ENCODE results near the gene PPP1R15A.

PPP1R15A gene

DNA sequence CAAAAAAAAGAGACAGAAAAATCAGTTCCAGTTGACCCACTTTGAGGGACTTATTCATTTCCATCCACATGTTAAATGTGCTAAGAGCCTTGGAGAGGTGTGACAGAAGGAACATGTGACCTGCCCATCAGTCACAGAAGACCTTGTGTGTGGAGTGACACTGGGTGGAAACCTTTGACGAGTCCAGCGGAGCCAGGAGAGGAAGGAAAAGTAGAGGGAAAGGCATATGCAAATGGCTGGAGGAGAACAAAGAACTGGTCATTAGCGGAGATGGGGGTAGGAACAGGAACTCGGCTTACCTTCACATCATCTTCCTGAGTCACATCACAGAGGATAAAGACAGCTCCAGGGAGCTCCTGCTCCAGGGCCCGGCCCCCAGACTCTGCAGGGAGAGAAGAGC, 38.2 kb upstream of the PPP1R15A start:
- DNase-seq (ENCODE audit: low spot score) = no peak
- no peak for TF ChIP-seq CTCF (IDR thresholded peaks at IDR 0.05; ENCODE audit: extremely low read depth, insufficient read depth, missing control alignments)
- in situ Hi-C loops (cut with MboI; ENCODE audit: low pct_unique_long_range_greater_than_20kb, low sequenced_read_pairs, unreplicated experiment) = no loop called here

GRCh38 chr19:48835734-48836088, 36.5 kb upstream of the PPP1R15A start:
- TF ChIP-seq CTCF (IDR thresholded peaks at IDR 0.05; ENCODE audit: extremely low read depth, insufficient read depth, missing control alignments) = peak; percentile 88
- DNase-seq (ENCODE audit: low spot score) = peak; percentile 90
- in situ Hi-C loops (cut with MboI; ENCODE audit: low pct_unique_long_range_greater_than_20kb, low sequenced_read_pairs, unreplicated experiment) = no loop called here

- in situ Hi-C loops (cut with MboI; ENCODE audit: low pct_unique_long_range_greater_than_20kb, low sequenced_read_pairs, unreplicated experiment) = no loop called here
- no peak for TF ChIP-seq CTCF (IDR thresholded peaks at IDR 0.05; ENCODE audit: extremely low read depth, insufficient read depth, missing control alignments)
Observed at GRCh38 chr19:48836089-48837017, 35.9 kb upstream of the PPP1R15A start, which contains the start of gene HSD17B14. Gene HSD17B14, minus strand, starts transcription at chr19:48836491. Its CDS starts 80 bp downstream, at chr19:48836411.

GRCh38 chr19:48837051-48837524, 35.1 kb upstream of the PPP1R15A start:
- in situ Hi-C loops (cut with MboI; ENCODE audit: low pct_unique_long_range_greater_than_20kb, low sequenced_read_pairs, unreplicated experiment) = no loop called here
- TF ChIP-seq CTCF (IDR thresholded peaks at IDR 0.05; ENCODE audit: extremely low read depth, insufficient read depth, missing control alignments) = no peak
- peak; percentile 95 for DNase-seq (ENCODE audit: low spot score)

More at GRCh38 chr19:48836089-48837017, 35.9 kb upstream of the PPP1R15A start, which contains the start of gene HSD17B14:
- no peak for DNase-seq (ENCODE audit: low spot score)

DNA sequence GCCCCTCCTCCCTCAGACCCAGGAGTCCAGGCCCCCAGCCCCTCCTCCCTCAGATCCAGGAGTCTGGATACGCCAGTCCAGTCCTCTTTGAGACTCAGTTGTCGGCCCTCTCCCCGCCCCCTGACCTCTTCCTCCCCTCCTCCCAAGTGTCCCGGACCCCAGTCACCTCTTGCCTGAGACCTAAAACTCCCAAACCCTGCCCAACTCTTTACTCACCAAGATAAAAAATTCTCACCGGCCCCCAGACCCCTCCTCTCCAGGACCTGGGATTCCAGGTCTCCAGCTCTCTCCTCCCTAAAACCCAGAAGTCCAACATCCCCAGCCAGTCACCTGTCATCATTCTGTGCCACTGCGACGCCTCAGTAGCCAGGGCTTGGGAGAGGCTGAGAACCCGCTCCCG, 34.5 kb upstream of the PPP1R15A start:
- in situ Hi-C loops (cut with MboI; ENCODE audit: low pct_unique_long_range_greater_than_20kb, low sequenced_read_pairs, unreplicated experiment) = no loop called here
- no peak for TF ChIP-seq CTCF (IDR thresholded peaks at IDR 0.05; ENCODE audit: extremely low read depth, insufficient read depth, missing control alignments)
- no peak for DNase-seq (ENCODE audit: low spot score)

DNA sequence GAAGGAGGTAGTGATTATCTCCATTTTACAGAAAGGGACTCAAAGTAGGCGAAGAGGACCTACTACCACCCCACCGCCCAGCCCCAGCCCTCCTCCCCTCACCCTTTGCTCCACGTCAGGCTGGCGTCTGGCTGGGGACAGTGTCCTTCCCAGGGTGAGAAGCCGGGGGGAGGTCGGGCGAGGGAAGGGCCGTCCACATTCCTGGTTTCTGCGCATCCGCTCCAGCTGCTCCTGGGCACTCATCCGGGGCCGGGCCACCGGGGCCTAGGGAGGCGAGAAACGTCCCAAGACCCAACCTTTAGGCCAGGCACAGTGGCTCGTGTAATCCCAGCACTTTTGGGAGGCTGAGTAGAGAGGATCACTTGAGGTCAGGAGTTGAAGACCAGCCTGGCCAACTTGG, 31.2 kb upstream of the PPP1R15A start:
- TF ChIP-seq CTCF (IDR thresholded peaks at IDR 0.05; ENCODE audit: extremely low read depth, insufficient read depth, missing control alignments) = no peak
- in situ Hi-C loops (cut with MboI; ENCODE audit: low pct_unique_long_range_greater_than_20kb, low sequenced_read_pairs, unreplicated experiment) = no loop called here
- no peak for DNase-seq (ENCODE audit: low spot score)
